ENCODE results near the gene KBTBD13. TPM values are rescaled to one million over a fixed set of nuclear protein-coding genes. Genes with fewer than 3 reads are reported as not detected.

The KBTBD13 gene
- polyA plus RNA-seq, 1 donor (not counting 4 experiments of a cell fraction or from before 2014, with no cell fraction given) = not detected

DNA sequence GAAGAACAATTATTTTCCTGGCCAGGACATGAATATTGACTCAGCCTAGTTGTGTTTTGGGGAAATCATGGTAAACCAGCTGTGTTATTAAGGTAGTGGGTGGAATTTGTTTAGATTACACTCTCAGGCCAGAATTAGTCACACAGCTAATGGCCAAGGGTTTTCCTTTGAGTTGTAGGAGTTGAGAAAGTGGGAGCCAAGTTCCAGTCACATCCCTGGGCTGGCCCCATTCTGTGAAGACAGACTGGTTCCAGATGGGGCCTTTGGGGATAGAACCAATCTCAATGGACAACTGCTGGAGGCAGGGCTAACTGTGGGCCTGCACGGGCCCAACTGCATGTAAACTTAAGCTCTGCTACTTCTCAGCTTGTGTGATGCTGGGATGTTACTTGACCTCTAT lies 7.4 kb upstream of the KBTBD13 start:
- dilution Hi-C loops (cut with MboI; ENCODE audit: extremely low pct_ligation_motif_present, low sequenced_read_pairs) = no loop called here
- no peak overlapping the region for H2AFZ ChIP-seq (ENCODE audit: control insufficient read depth, low read length)
- no peaks in the 10 kb centered on the region for H4K20me1 ChIP-seq (ENCODE audit: control insufficient read depth, extremely low read depth, insufficient read depth, low read length)
- H3K4me2 ChIP-seq (ENCODE audit: control insufficient read depth, extremely low read depth, insufficient read depth, low read depth, low read length) = no peak overlapping the region
- H3K9me1 ChIP-seq (ENCODE audit: control insufficient read depth, extremely low read depth, insufficient read depth, low read length) = no peaks in the 10 kb centered on the region
- H3K9me3 ChIP-seq (ENCODE audit: control insufficient read depth, low read depth, low read length) = no peaks in the 10 kb centered on the region
- TF ChIP-seq, protein P1, sequence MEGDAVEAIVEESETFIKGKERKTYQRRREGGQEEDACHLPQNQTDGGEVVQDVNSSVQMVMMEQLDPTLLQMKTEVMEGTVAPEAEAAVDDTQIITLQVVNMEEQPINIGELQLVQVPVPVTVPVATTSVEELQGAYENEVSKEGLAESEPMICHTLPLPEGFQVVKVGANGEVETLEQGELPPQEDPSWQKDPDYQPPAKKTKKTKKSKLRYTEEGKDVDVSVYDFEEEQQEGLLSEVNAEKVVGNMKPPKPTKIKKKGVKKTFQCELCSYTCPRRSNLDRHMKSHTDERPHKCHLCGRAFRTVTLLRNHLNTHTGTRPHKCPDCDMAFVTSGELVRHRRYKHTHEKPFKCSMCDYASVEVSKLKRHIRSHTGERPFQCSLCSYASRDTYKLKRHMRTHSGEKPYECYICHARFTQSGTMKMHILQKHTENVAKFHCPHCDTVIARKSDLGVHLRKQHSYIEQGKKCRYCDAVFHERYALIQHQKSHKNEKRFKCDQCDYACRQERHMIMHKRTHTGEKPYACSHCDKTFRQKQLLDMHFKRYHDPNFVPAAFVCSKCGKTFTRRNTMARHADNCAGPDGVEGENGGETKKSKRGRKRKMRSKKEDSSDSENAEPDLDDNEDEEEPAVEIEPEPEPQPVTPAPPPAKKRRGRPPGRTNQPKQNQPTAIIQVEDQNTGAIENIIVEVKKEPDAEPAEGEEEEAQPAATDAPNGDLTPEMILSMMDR (optimal IDR thresholded peaks at IDR 0.05 in 1 of 3, IDR thresholded peaks at IDR 0.05 in 1 of 3, conservative IDR thresholded peaks at IDR 0.05 in 1 of 3; ENCODE audit: extremely low read depth in 1 of 3, insufficient read depth in 2 of 3, low read length in 3 of 3) = no peak
- TF ChIP-seq EZH2 (IDR thresholded peaks at IDR 0.05; ENCODE audit: low read length) = no peak
- no peak for FAIRE-seq
- no peak for DNase-seq (ENCODE audit: low read depth, low spot score)
- H3K4me1 ChIP-seq (ENCODE audit: control insufficient read depth, extremely low read depth, insufficient read depth, low read length) = no peaks in the 10 kb centered on the region
- no peaks in the 10 kb centered on the region for H3K36me3 ChIP-seq (ENCODE audit: control insufficient read depth in 2 of 2, extremely low read depth in 1 of 2, insufficient read depth in 2 of 2, low read length in 2 of 2)
- peaks cover 31% of the 10 kb centered on the region for H3K27me3 ChIP-seq (ENCODE audit: control insufficient read depth, extremely low read depth, insufficient read depth, low read length)
- H3K27ac ChIP-seq (ENCODE audit: control insufficient read depth, insufficient read depth, low read length) = no peak overlapping the region
- no peak overlapping the region for H3K4me3 ChIP-seq (ENCODE audit: control insufficient read depth in 2 of 3, extremely low read depth in 1 of 3, insufficient read depth in 2 of 3, low read depth in 1 of 3, low read length in 3 of 3)
- H3K9ac ChIP-seq (ENCODE audit: control insufficient read depth, extremely low read depth, insufficient read depth, low read length) = no peak overlapping the region
- no peaks in the 10 kb centered on the region for H3K79me2 ChIP-seq (ENCODE audit: control insufficient read depth, insufficient read depth, low read length)

DNA sequence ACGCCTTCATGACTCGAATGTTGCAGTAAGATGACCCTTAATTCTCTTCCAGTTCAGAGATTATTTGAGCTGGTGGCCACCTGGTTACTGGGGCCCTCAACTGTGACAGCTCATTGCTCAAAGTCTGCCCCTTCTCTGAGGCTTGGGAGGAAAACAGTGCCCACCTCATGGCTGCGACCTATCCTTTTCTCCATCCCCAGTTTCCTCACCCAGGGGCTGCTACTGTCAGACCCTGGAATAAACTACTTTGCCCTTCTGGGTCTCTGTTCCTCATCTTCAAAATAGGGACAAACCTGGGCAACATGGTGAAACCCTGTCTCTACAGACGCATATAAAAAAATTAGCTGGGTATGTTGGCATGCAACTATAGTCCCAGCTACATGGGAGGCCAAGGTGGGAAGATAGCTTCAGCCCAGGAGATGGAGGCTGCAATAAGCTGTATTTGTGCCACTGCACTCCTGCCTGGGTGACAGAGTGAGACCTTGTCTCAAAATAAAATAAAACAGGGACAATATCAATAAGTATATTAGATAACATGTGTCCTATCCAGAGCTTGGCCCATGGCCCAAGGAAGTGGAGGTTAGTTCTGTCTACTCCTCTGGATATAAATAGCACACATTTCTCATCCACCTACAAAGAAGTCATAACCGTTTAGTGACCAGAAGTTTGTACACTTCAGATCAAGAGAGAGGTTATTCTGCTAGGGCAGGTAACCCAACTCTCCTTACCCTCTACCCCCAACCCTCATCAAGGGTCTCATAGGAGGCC lies 6.6 kb upstream of the KBTBD13 start:
- no peaks in the 10 kb centered on the region for H3K36me3 ChIP-seq (ENCODE audit: control insufficient read depth in 2 of 2, extremely low read depth in 1 of 2, insufficient read depth in 2 of 2, low read length in 2 of 2)
- FAIRE-seq = no peak
- dilution Hi-C loops (cut with MboI; ENCODE audit: extremely low pct_ligation_motif_present, low sequenced_read_pairs) = no loop called here

More for the DNA sequence above, 6.6 kb upstream of the KBTBD13 start:
- Histone ChIP-seq H3K4me3 (ENCODE audit: control insufficient read depth in 2 of 3, extremely low read depth in 1 of 3, insufficient read depth in 2 of 3, low read depth in 1 of 3, low read length in 3 of 3) (no peak overlapping the region), H3K4me2 (ENCODE audit: control insufficient read depth, extremely low read depth, insufficient read depth, low read depth, low read length) (no peak overlapping the region), H3K27ac (ENCODE audit: control insufficient read depth, insufficient read depth, low read length) (no peak overlapping the region), H3K9me3 (ENCODE audit: control insufficient read depth, low read depth, low read length) (no peaks in the 10 kb centered on the region), H4K20me1 (ENCODE audit: control insufficient read depth, extremely low read depth, insufficient read depth, low read length) (no peaks in the 10 kb centered on the region), H3K9me1 (ENCODE audit: control insufficient read depth, extremely low read depth, insufficient read depth, low read length) (no peaks in the 10 kb centered on the region), H3K9ac (ENCODE audit: control insufficient read depth, extremely low read depth, insufficient read depth, low read length) (no peak overlapping the region), H3K79me2 (ENCODE audit: control insufficient read depth, insufficient read depth, low read length) (no peaks in the 10 kb centered on the region), H2AFZ (ENCODE audit: control insufficient read depth, low read length) (no peak overlapping the region), H3K27me3 (ENCODE audit: control insufficient read depth, extremely low read depth, insufficient read depth, low read length) (peaks cover 31% of the 10 kb centered on the region), H3K4me1 (ENCODE audit: control insufficient read depth, extremely low read depth, insufficient read depth, low read length) (no peaks in the 10 kb centered on the region)
- TF ChIP-seq, protein P1 (optimal IDR thresholded peaks at IDR 0.05 in 1 of 3, IDR thresholded peaks at IDR 0.05 in 1 of 3, conservative IDR thresholded peaks at IDR 0.05 in 1 of 3; ENCODE audit: extremely low read depth in 1 of 3, insufficient read depth in 2 of 3, low read length in 3 of 3) = no peak
- TF ChIP-seq EZH2 (IDR thresholded peaks at IDR 0.05; ENCODE audit: low read length) = no peak
- DNase-seq (ENCODE audit: low read depth, low spot score) = no peak

All from keratinocyte (primary cell).